HG03575 (cell line): ENCODE measurements around the gene TRIM47.

ENCODE experiments used
- ATAC-seq: cut with Tn5 transposase; IDR thresholded peaks from one replicate; pipeline ENCODE4 v1.9.1; 2021; ENCODE audit not compliant: unreplicated experiment, insufficient number of reproducible peaks, low FRiP score; ENCODE audit errors: extremely low read depth

Gene TRIM47

DNA sequence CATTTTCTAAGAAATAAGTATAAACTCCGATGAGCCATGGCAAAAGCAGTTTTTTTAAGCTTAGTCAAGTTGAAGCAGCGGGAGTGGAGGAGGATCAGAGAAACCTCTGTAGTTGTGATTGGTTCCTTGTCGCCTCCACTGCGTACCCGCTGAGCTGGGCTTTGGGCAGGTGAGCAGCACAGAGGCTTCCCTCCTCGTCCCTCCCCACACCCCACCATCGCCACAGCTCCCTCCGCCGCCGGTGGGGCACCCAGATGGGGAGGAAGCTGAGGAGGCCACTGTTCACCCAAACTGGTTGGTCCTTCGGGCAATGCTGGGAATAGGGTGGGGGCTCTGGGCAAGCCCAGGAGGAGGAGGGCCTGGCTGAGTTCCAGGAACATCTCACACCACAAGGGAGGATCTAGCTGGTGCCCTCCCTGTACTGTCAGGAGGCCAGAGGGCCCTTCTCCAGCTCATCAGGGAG, 31.5 kb upstream of the TRIM47 start:
- ATAC-seq: no peak

DNA sequence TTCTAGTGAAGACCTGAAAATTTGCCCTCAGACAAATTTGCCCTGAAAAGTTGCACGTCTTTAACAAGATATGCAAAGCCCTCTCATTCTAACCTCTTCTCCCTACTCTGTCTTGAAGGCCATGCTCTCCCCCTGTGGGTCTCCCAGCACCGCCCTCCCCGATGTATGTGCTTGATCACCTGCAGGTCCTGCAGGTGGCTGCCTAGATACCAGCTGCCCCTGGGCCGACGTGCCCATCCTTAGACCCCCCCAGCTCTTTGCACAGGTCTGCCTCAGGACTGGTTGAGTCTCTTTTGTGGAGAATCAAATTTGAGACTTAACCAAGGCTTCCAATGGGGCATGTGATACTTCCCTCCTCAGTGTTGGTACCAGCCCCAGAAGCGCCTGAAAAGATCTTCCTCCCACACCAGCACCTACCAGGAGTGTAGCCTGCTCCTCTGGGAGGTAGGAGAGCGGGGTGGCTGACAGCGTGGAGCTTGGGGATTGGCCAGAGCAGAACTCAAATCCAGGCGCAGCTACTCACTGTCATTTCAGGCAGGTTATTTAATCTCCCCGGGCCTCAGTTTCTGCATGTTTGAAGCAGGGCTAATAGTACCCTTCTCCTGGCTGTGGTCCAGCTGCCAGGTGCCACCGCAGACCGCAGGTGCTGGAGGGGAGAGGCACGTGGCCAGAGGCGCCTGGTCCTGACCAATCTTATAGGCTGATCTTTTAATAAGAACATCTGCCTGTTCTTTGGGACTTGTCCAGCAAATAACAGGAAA, 30.9 kb upstream of the TRIM47 start:
- ATAC-seq: no peak

DNA sequence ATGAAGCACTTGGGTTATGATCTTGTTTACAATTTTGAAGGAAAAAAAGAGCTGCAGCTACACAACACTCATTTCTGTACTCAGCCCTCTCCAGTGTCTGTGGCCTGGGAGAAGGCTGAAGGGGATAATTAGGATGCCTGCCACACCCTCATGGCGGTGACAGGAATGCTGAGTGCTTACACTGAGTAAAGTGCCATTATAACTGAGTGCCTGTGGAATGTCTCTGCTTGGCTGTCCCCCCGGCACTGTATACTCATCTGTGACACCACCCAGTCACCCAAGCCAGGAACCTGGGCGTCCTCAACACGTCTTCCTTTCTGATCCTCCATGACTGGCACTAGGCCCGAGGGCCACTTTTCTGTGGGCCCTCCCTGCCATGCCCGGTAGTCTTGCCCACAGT, 29.8 kb upstream of the TRIM47 start:
- no peak for ATAC-seq

DNA sequence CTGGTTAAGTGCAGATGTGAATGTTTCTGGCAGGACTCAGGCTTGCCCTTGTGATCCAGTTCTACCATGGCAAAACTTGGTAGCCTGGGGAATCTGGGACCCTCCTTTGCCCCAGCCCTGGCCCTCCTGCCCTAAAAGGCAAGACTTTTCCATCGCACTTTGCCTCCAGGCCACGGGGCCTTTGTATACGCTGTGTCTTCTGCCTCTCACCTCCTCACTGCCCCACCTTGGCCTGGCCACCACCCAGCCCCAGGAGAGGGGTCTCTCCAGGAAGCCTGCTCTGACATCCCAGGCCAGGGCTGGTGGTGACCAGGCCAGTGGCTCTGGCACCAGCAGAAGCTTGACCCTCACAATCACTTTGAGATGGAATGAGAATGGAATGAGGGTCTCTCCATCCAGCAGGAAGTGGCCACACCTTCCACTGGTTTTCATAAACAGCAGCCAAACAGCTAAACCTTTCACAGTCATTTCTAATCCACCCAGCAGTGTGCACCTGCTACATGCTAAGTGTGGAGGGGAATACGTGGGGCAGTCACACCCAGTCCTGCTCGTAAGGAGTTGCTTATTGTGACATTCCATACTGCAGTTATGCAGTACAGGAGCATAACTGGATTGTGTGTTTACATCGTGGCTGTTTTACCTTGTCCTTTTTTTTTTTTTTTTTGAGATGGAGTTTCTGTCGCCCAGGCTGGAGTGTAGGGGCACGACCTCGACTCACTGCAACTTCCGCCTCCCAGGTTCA, 27.9 kb upstream of the TRIM47 start:
- no peak for ATAC-seq

DNA sequence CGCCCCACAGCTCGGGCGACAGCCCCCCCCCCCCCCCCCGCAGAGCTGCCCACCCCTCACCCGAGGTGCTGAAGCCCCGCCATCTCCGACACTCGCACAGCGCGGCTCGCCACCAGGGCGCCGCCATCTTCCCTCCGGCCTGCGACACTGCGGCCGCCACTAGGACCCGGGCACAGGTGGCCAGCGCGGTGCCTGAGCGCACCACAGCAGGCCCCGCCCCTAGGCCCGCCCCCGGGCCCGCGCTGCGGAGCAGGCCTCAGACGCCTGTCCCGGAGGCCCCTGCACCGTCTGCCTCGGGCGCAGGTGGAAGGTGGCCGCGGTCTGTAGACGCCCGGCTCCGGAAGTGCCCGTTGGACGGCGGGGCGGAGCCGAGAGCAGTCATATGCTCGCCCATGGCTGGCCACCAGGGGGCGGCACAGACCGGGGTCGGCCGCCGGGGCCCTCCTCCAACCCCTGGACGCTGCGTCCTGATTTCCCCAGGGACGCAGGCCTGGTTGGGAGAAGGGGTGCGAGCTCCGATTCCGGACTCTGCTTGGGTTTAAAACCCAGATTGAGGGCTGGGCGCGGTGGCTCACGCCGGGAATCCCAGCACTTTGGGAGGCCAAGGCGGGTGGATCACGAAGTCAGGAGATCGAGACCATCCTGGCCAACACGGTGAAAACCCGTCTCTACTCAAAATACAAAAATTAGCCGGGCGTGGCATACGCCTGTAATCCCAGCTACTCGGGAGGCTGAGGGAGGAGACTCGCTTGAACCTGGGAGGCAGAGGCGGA, 26.6 kb upstream of the TRIM47 start, which contains the start of gene MRPL38:
Gene MRPL38 (minus strand): TSS at position 136 of the 773 bp plus-strand sequence. CDS start 9 bp downstream, at position 127.
- no peak for ATAC-seq

DNA sequence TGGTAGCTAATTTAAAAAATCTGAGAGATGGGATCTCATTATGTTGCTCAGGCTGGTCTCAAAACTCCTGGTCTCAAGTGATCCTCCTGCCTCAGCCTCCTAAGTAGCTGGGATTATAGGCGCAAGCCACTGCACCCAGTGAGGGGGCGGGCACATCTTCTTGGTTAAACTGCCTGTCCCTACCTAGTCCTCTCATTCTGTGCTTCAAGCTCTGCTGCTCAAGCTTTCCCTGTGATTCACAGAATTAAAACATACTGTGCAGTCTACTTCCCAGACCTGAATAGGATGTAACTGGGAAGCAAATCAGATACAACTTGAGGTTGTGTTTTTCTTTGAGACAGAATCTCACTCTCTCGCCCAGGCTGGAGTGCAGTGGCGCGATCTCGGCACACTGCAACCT, 24.0 kb upstream of the TRIM47 start:
- ATAC-seq: no peak

DNA sequence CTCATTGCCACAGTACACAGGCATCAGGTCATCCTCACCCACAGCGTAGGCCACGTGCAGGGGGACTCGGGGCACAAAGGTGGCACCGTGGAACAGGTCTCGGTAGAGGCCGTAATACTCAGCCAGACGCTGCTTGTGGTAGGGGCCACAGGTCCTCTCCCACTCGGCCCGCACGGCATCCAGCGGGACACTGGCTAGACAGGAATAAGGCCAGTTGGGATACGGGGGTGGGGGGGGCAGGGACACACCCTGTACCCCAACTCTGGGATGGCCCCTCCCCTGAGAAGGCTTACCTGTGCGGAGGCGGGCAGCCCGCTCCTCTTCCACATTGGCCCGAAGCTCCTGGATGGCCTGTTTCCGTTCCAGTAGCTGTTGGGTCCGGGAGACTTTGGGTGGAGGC, 23.3 kb upstream of the TRIM47 start:
- no peak for ATAC-seq

DNA sequence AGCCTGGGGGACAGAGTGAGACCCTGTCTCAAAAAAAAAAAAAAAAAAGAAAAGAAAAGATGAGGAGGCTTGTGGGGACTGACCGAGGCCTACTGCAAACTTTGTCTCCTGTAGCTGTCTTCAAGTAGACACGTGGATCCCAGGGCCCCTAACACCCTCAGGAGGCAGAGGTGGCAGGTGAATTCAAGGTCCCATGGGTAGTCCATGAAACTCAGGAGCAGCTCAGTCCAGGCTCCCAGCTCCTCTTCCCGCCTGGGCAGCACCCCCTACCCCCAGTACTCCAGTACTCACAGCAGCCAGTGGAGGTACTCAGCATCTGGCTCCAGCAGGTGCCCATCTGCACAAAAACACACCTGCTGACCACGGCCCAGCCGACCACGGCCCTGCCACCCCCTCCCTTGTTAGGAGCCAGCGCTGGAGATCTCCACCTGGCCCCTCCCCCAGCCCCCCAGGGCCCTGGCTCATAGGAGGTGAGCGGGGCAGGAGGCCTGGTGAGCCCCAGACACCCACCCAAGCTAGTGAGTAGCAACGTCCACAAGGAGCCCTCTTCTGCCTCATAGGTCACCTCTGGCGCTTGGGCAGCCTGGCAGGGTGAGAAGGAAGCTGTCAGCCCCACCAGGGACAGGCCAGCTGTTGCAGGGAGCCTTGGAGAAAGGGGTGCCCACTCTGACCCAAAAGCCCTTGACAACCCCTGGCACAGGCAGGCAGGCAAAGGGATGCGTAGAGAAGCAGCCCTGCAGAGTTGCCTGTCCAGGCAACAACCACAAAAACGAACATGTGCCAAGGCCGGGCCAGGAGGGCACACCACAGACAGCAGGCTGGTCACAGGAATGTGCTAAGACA, 22.5 kb upstream of the TRIM47 start:
- ATAC-seq: no peak

DNA sequence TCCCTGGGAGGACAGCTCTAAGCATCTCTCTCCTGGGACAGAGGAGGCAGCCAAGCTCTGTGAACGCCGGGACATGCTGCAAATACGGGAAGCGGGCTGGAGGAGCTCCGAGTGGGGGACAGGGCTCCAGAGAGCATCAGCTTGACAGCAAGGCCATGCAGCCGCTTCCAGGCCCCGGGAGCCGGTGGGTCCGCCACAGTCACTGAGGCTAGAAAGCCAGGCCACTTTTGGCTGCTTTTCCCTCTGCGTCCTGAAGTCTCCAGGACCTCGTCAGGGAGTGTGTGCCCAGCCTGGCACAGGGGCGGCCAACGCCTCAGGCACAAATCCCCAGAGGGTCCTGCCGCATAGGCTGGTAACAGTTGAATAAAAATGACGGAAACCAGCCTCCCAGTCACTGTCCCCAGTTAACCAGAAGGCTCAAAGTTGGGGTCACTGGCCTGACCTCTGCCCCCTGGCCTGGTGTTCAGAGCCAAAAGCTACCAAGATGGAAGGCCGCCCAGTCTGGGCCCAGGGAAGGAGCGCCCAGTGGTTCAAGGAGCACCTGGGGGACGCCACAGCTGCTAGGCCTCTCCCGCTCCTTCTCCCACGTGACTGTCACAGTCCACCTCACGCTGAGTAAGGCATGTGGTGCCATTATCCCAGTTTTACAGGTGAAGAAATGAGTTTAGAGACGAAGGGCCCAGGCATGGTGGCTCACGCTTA, 21.5 kb upstream of the TRIM47 start:
- no peak for ATAC-seq

DNA sequence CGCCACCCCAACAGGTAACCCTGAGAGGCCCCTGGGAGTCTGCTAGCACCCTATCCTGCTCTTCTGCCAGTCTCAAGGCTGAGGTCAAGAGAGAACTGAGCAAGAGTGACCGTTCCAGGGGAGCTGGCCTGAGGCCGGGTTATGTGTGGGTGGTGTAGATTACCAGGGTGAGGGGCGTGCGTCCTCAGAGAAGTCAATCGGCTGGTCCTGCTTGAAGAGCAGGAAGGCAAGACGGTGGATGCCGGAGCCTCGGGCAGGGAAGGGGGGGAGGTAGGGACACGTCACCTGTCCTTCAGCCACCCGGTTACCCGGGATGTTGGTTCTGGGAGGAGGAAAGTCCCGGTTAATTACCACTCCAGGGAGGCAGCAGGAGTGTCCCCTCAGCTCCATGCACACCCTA, 21.0 kb upstream of the TRIM47 start:
- ATAC-seq: no peak

DNA sequence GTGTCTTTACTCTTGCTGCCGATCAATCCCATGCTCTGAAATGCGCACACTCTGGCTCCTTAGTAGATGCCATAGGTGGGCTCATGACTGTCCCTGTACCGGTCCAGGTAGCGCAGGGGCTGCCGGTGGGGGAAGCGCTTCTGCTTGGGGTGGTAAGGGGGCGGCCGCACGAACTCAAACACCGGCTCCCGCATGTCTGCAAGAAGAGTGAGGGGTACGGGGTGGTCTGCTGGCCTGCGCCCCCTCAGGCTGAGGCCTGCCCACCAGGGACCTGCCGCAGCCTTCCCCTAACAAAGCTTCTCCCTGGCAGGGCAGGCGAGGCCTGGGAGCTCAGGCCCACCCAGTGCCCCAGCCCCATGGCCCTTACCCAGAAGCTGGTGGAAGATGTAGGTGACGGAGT, 20.4 kb upstream of the TRIM47 start:
- ATAC-seq: no peak

DNA sequence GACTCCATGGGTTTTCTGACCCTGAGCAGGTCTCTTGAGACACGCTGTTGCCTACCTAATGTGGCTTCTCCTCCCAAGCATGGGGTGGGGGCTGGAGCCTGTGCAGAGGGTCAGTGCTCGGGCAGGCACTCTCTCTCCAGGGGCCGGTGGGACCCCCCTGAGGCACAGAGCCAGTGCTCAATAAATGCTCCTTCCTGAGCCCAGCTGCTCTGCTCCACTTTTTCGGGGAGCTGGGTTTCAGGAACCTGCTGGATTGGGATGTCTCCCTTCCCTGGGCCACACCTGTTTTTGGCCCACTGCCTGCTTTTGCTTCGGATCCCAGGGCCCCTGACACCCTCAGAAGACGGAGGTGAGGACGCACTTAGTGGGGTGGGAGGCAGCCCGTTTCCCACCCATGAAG, 19.7 kb upstream of the TRIM47 start:
- no peak for ATAC-seq

DNA sequence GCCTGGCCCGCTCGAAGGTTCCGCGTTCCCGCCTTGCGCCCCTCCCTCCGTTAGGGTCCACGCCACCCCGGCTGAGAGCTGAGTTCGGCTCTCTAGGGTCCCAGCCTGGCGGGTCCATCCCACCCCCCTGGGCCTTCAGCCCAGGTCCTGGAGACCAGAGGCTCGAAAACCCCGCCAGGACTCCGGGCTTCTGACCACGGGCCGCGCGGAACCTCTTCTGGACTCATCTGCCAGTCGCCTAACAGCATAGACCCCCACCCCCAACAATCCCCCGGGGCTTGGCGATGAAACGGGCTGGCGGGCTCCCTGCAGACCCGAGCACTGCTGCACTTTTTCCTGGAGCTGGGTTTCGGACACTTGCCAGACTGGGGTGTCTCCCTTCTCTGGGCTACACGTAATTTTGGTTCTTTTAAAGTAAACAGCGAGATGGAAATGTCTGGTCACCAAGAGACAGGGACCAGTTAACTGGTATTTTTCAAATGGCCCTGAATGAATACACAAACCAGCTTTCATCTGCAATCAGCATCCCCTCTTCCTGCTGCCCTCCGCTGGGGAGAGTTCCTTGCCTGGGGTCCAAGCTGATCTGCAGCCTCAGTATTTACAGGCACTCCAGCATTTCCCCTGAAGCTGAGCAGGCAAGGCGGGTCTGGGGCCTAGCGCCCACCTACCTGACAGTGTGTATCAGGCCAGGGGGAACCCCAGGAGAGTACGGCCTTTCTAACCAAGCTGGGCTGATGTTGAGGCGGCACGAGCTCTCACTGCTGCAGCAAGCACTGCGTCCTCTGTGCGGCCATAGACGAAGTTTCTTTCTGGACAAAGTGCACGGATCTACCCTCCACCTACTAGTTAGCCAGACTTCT, 19.0 kb upstream of the TRIM47 start:
- ATAC-seq: no peak

DNA sequence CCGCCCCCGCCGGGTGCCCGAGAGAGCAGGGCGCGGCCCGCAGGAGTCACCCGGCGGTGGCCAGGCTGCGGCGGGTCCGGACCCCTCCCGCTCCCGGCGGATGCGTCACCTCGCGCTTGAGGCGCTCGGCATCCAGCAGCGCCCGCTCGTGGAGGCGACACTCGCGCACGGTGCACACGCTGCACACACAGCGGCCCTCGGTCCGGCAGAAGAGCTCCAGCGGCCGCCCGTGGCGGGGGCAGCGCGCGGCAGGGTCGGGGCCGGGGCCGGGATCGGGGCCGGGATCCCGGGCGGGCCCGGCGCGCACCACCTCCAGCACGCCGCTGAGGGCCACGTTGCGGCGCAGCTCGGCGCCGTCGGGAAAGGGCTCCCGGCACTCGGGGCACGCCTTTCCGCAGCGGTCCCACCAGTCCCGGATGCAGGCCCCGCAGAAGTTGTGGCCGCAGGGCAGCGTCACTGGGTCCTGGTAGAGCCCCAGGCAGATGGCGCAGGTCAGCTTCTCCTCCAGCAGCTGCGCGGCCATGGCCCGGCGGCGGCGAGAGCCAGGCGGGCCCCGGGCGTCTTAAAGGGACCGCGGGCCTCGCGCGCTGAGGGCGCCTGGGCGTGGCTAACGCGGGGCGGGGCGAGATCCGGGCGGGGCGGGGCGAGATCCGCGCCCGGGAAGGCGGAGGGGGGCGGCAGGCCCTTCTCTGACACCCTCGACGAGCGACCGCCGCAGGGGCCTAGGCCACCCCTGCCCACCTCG, 18.2 kb upstream of the TRIM47 start, which contains the start of gene TRIM65:
Gene TRIM65 (minus strand): TSS at position 537 of the 745 bp plus-strand sequence. CDS start 14 bp downstream, at position 523.
- ATAC-seq: no peak

DNA sequence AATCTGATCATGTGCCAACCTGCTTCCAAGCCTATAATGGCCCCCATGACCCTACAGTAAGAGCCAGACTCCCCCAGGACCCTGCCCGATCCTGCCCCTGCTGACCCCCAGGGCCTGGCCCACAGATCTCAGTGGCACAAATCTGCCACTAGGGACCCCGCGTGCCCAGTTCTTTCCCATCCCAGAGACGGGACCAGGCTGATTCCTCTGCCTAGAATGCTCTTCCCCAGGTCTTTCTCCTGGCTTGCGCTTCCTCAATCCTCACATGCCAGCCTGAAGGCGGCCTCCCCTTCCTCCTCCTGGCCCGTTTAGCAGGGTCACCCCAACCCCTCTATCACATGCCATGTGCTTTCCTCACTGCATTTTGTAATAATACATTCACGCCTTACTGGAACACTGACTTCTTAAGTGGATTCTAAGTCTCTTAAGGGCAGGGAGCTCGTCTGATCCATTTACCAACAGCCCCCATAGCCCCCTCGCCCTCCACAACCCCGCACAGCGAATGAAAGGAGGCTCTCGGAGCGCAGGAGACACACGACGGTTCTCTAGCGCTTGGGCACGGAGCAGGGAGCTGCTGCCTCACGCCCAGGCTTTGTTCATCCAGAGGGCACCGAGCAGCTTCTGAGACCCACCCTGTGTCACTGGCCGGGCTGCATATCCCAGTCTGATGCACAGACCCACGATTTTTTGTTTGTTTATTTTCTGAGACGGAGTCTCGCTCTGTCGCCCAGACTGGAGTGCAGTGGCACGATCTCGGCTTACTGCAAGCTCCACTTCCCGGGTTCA, 17.2 kb upstream of the TRIM47 start:
- no peak for ATAC-seq
